ENCODE results near the gene DUSP8.

- TF ChIP-seq CTCF (IDR thresholded peaks at IDR 0.05) (no peak), ZFX (IDR thresholded peaks at IDR 0.05; ENCODE audit: borderline replicate concordance) (no peak)
Measured at GRCh38 chr11:1570531-1570895, 1.6 kb downstream of the DUSP8 start.

All from 22Rv1 (cell line).